GM18508 (cell line): ENCODE measurements around the gene CARHSP1.
"Not testable (repeated sequence)": the region's sequence is repeated elsewhere in the genome, so short reads cannot be mapped to it uniquely, and the experiment has no call there.

ENCODE experiments used
- ATAC-seq: cut with Tn5 transposase; IDR thresholded peaks from one replicate; pipeline ENCODE4 v1.9.1; 2021; ENCODE audit warnings: moderate number of reproducible peaks; ENCODE audit not compliant: insufficient read depth, unreplicated experiment

Gene CARHSP1

GRCh38 chr16:8873866-8874195 lies 5.0 kb upstream of the CARHSP1 start:
- ATAC-seq = not testable (repeated sequence)

GRCh38 chr16:8872967-8873865 lies 4.4 kb upstream of the CARHSP1 start:
- no peak for ATAC-seq

- no peak for ATAC-seq
These were observed 3.3 kb upstream of the CARHSP1 start for GRCh38 chr16:8872071-8872470.

- ATAC-seq = not testable (repeated sequence)
These were observed 1.1 kb upstream of the CARHSP1 start for GRCh38 chr16:8869988-8870241.

- no peak for ATAC-seq
These were observed 594 bp upstream of the CARHSP1 start for GRCh38 chr16:8869212-8869987.

GRCh38 chr16:8867932-8868415 lies 832 bp downstream of the CARHSP1 start:
- ATAC-seq = no peak

- no peak for ATAC-seq
These were observed 1.4 kb downstream of the CARHSP1 start for GRCh38 chr16:8867216-8867931.

GRCh38 chr16:8866884-8867215 lies 2.0 kb downstream of the CARHSP1 start:
- no peak for ATAC-seq

GRCh38 chr16:8866118-8866883 lies 2.5 kb downstream of the CARHSP1 start:
- no peak for ATAC-seq

- ATAC-seq = no peak
These were observed 3.5 kb downstream of the CARHSP1 start for GRCh38 chr16:8865145-8865882.

- ATAC-seq = no peak
These were observed 4.2 kb downstream of the CARHSP1 start for GRCh38 chr16:8864480-8865110.

GRCh38 chr16:8863594-8864424 lies 5.0 kb downstream of the CARHSP1 start:
- ATAC-seq = no peak

GRCh38 chr16:8862309-8863130 lies 6.3 kb downstream of the CARHSP1 start:
- ATAC-seq = no peak

GRCh38 chr16:8861563-8862308 lies 7.1 kb downstream of the CARHSP1 start:
- ATAC-seq = no peak

- no peak for ATAC-seq
These were observed 8.6 kb downstream of the CARHSP1 start for GRCh38 chr16:8859913-8860881.
